8988T (cell line): ENCODE measurements around the gene GJD4.
A peak's percentile ranks its signal among the peaks of the same experiment; 100 is the strongest.

Source experiments
- DNase-seq: peaks from one replicate; pipeline ENCODE4 v3.0.0; 2011

Gene GJD4

GRCh38 chr10:35632027-35632426 lies 26.9 kb downstream of the GJD4 start:
- DNase-seq: no peak

- no peak for DNase-seq
These were observed 28.2 kb downstream of the GJD4 start for GRCh38 chr10:35633006-35633980.

GRCh38 chr10:35635576-35635975 lies 30.4 kb downstream of the GJD4 start:
- DNase-seq: no peak

GRCh38 chr10:35636956-35637355 lies 31.8 kb downstream of the GJD4 start:
- no peak for DNase-seq

- no peak for DNase-seq
These were observed 32.3 kb downstream of the GJD4 start for GRCh38 chr10:35637462-35637861.

- no peak for DNase-seq
These were observed 33.0 kb downstream of the GJD4 start for GRCh38 chr10:35638101-35638500.

GRCh38 chr10:35639021-35639727 lies 34.0 kb downstream of the GJD4 start:
- no peak for DNase-seq

- no peak for DNase-seq
These were observed 34.7 kb downstream of the GJD4 start for GRCh38 chr10:35639728-35640401.

- DNase-seq: peak; percentile 94
These were observed 35.3 kb downstream of the GJD4 start for GRCh38 chr10:35640474-35640873.

- peak; percentile 51 for DNase-seq
These were observed 36.0 kb downstream of the GJD4 start for GRCh38 chr10:35640951-35641675.

- no peak for DNase-seq
These were observed 36.5 kb downstream of the GJD4 start for GRCh38 chr10:35641676-35642034.

GRCh38 chr10:35642035-35642792 lies 37.1 kb downstream of the GJD4 start, which contains the start of gene FZD8:
TSS of gene FZD8 (minus strand) at chr10:35642296. CDS start at chr10:35641429, 867 bp downstream.
- DNase-seq: peak; percentile 92

GRCh38 chr10:35642793-35643114 lies 37.6 kb downstream of the GJD4 start:
- no peak for DNase-seq

GRCh38 chr10:35643151-35644049 lies 38.3 kb downstream of the GJD4 start:
- DNase-seq: peak; percentile 54

- no peak for DNase-seq
These were observed 39.2 kb downstream of the GJD4 start for GRCh38 chr10:35644050-35644950.

- DNase-seq: no peak
These were observed 45.8 kb downstream of the GJD4 start for GRCh38 chr10:35650894-35651293.

GRCh38 chr10:35652824-35653223 lies 47.7 kb downstream of the GJD4 start:
- no peak for DNase-seq

- no peak for DNase-seq
These were observed 52.5 kb downstream of the GJD4 start for GRCh38 chr10:35657621-35658020.
